ENCODE results near the gene SERPINB2. TPM values are rescaled to one million over a fixed set of nuclear protein-coding genes. Genes with fewer than 3 reads are reported as not detected.

The SERPINB2 gene
- total RNA-seq, 1 experiment from 2014 or later, result not detected

DNA sequence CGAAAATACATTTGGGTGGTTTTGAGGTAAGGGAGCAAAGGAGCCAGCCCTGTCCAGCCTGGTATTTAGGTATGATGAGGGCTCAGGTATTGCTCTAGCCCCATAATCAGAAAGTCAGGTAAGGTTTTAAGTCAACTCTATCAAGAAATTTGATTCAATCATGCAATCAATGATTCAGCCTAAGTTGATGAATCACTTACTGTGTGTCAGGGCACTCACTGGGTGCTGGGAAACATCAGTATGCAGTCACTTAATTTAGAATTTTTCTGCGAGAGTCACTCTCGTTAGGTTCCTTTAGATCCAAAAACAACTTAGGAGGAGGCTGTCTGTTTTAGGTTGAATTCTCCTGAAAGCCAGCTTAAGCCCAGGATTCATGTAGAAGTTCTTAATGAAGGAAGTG, 17.7 kb upstream of the SERPINB2 start:
- Histone ChIP-seq H3K27ac (ENCODE audit: low read depth, low read length) (no peak overlapping the region), H3K4me1 (ENCODE audit: control insufficient read depth in 1 of 2, insufficient read depth in 2 of 2, low read length in 2 of 2) (no peaks in the 10 kb centered on the region), H3K4me3 (replicated peaks in 1 of 2; ENCODE audit: low read depth in 1 of 2, low read length in 2 of 2) (no peak overlapping the region), H3K9me2 (ENCODE audit: insufficient read depth) (no peaks in the 10 kb centered on the region), H3K79me2 (ENCODE audit: insufficient read depth, low read length) (no peaks in the 10 kb centered on the region), H3K36me3 (ENCODE audit: control insufficient read depth in 1 of 2, insufficient read depth in 2 of 2, low read length in 2 of 2) (no peaks in the 10 kb centered on the region), H4K20me1 (ENCODE audit: insufficient read depth) (no peaks in the 10 kb centered on the region), H3K9ac (ENCODE audit: low read length) (no peak overlapping the region), H3K27me3 (ENCODE audit: insufficient read depth, low read length) (no peaks in the 10 kb centered on the region), H3K9me3 (ENCODE audit: control insufficient read depth in 1 of 2, insufficient read depth in 1 of 2, low read depth in 1 of 2, low read length in 2 of 2) (no peaks in the 10 kb centered on the region), H2AFZ (ENCODE audit: low read depth, low read length, poor library complexity, severe bottlenecking) (no peak overlapping the region), H3K4me2 (ENCODE audit: low read length) (no peak overlapping the region)
- intact Hi-C loops (cut with micrococcal nuclease), result no loop called here
- RAD21 ChIA-PET (ENCODE audit: low non-redundant PET in 1 of 2, low total read pairs in 2 of 2, uncharacterized antibody in 2 of 2, unreplicated experiment in 2 of 2), result no interaction called here
- DNase-seq (ENCODE audit: low read depth, low spot score) (no peak), ATAC-seq (no peak)
- no TSS peak for BruUV-seq (replicated peaks)
- TF ChIP-seq CTCF (IDR thresholded peaks at IDR 0.05 in 2 of 3, conservative IDR thresholded peaks at IDR 0.05 in 1 of 3; ENCODE audit: borderline replicate concordance in 1 of 3, insufficient read depth in 1 of 3, low read depth in 2 of 3, low read length in 2 of 3) (no peak), TCF7L2 (IDR thresholded peaks at IDR 0.05; ENCODE audit: borderline replicate concordance, extremely low read depth, insufficient read depth, insufficient read length) (no peak), ZFX (IDR thresholded peaks at IDR 0.05) (no peak), RAD21 (IDR thresholded peaks at IDR 0.05; ENCODE audit: low read depth) (no peak), FOSL1 (IDR thresholded peaks at IDR 0.05; ENCODE audit: low read depth) (no peak), SIN3A (IDR thresholded peaks at IDR 0.05; ENCODE audit: low read depth) (no peak), ELF1 (IDR thresholded peaks at IDR 0.05; ENCODE audit: borderline replicate concordance, low read depth) (no peak), JUND (IDR thresholded peaks at IDR 0.05) (no peak), YY1 (IDR thresholded peaks at IDR 0.05; ENCODE audit: extremely low read depth, insufficient replicate concordance, low read depth, low read length) (no peak), EGR1 (IDR thresholded peaks at IDR 0.05; ENCODE audit: low read depth) (no peak), EZH2 (IDR thresholded peaks at IDR 0.05) (no peak)
- TF ChIP-seq, protein P1, sequence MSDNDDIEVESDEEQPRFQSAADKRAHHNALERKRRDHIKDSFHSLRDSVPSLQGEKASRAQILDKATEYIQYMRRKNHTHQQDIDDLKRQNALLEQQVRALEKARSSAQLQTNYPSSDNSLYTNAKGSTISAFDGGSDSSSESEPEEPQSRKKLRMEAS (IDR thresholded peaks at IDR 0.05), result no peak
- TF ChIP-seq, protein P2, sequence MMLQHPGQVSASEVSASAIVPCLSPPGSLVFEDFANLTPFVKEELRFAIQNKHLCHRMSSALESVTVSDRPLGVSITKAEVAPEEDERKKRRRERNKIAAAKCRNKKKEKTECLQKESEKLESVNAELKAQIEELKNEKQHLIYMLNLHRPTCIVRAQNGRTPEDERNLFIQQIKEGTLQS (IDR thresholded peaks at IDR 0.05), result no peak
- CTCF ChIA-PET, result no interaction called here
- POLR2A ChIA-PET, result no interaction called here
